K562 (cell line): ENCODE measurements around the gene KRTAP5-1.

ENCODE experiments used
- CHCHD3 ChIP-seq: fragments of 250-450 bp; sonication (Bioruptor Pico); IDR thresholded peaks from 2 replicates; pipeline ENCODE4 v2.1.2; 2022; ENCODE audit warnings: mild to moderate bottlenecking
- GATA2 ChIP-seq: sonication (generic); formaldehyde crosslinking; IDR thresholded peaks from 2 replicates; pipeline ENCODE4 v1.4.0; 2020; ENCODE audit warnings: mild to moderate bottlenecking, missing genetic modification reagents
- JUND ChIP-seq, 2 experiments: IDR thresholded peaks; 2 replicates in 1 of 2; 3 replicates in 1 of 2; pipeline ENCODE4 v1.6.1; 2011; ENCODE audit warnings: borderline replicate concordance in 2 of 2, low read depth in 2 of 2, low read length in 2 of 2, improper control_type of control experiment in 1 of 2, missing biosample characterization in 1 of 2, missing genetic modification characterization in 1 of 2, missing genetic modification reagents in 1 of 2
- KAT8 ChIP-seq: fragments of 450-650 bp; IDR thresholded peaks from 2 replicates; pipeline ENCODE4 v1.6.1; 2016; ENCODE audit warnings: low read depth, mild to moderate bottlenecking
- ZFP36 ChIP-seq: fragments of 150-350 bp; IDR thresholded peaks from 2 replicates; pipeline ENCODE4 v1.6.1; 2018; ENCODE audit warnings: low read length, low read depth; ENCODE audit not compliant: partially characterized antibody
- ZNF551 ChIP-seq: fragments of 250-450 bp; sonication (Bioruptor Pico); IDR thresholded peaks from 2 replicates; pipeline ENCODE4 v1.5.0; 2021; ENCODE audit warnings: mild to moderate bottlenecking, moderate library complexity
- ZNF644 ChIP-seq: fragments of 200-800 bp; sonication (Bioruptor generic); IDR thresholded peaks from 2 replicates; pipeline ENCODE4 v1.6.1; 2016; ENCODE audit warnings: low read depth, missing genetic modification characterization, missing compliant biosample characterization
- TF ChIP-seq, protein P1 (sequence below), 3 experiments: IDR thresholded peaks in 2 of 3; conservative IDR thresholded peaks in 1 of 3; 2 replicates each; pipeline ENCODE4 v1.5.1; 2011 to 2012; ENCODE audit warnings: low read length in 3 of 3, mild to moderate bottlenecking in 3 of 3, control low read depth in 2 of 3, improper control_type of control experiment in 1 of 3, inconsistent platforms in 1 of 3, low read depth in 1 of 3, mixed read lengths in 1 of 3, moderate library complexity in 1 of 3; ENCODE audit not compliant: insufficient read depth in 2 of 3
- TF ChIP-seq, protein P2 (sequence below): sonication (generic); formaldehyde crosslinking; IDR thresholded peaks from 2 replicates; pipeline ENCODE4 v1.8.1; 2022; ENCODE audit warnings: missing genetic modification reagents
- TF ChIP-seq, protein P3 (sequence below): sonication (generic); formaldehyde crosslinking; IDR thresholded peaks from 2 replicates; pipeline ENCODE4 v1.4.0; 2020; ENCODE audit warnings: mild to moderate bottlenecking, missing genetic modification reagents

DNA sequence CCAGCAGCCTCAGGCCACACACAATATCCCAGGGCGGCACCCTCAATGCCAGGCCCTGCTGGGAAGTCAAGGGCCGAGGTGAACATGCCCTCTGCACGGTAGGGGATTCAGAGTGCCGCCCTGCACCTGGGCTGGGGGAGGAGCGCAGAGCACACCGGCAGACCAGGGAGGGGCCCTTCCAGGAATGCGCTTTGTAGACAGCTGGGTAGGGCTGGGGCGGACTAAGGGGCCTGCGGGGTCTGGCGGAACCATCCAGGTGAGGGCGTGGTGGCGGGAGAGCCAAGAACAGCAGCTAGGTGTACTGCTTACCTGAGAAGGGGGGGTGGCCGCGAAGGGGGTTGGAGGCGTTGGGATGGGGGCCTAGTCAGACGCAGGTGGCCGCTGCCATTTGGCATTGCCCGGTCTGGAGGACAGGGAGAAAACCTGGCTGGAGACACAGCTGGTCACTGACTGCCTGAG, 39.0 kb downstream of the KRTAP5-1 start:
- TF ChIP-seq ZNF551 (no peak), ZNF644 (tag) (no peak), GATA2 (no peak), CHCHD3 (no peak), JUND (IDR thresholded peaks at IDR 0.05; ENCODE audit: borderline replicate concordance, low read depth, low read length) (no peak), JUND (tag; IDR thresholded peaks at IDR 0.05; ENCODE audit: borderline replicate concordance, low read depth, low read length) (no peak), KAT8 (no peak), ZFP36 (no peak)
- TF ChIP-seq, protein P1, sequence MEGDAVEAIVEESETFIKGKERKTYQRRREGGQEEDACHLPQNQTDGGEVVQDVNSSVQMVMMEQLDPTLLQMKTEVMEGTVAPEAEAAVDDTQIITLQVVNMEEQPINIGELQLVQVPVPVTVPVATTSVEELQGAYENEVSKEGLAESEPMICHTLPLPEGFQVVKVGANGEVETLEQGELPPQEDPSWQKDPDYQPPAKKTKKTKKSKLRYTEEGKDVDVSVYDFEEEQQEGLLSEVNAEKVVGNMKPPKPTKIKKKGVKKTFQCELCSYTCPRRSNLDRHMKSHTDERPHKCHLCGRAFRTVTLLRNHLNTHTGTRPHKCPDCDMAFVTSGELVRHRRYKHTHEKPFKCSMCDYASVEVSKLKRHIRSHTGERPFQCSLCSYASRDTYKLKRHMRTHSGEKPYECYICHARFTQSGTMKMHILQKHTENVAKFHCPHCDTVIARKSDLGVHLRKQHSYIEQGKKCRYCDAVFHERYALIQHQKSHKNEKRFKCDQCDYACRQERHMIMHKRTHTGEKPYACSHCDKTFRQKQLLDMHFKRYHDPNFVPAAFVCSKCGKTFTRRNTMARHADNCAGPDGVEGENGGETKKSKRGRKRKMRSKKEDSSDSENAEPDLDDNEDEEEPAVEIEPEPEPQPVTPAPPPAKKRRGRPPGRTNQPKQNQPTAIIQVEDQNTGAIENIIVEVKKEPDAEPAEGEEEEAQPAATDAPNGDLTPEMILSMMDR (IDR thresholded peaks at IDR 0.05 in 2 of 3, conservative IDR thresholded peaks at IDR 0.05 in 1 of 3; ENCODE audit: insufficient read depth in 2 of 3, low read depth in 1 of 3, low read length in 3 of 3), result no peak
- TF ChIP-seq, protein P2, sequence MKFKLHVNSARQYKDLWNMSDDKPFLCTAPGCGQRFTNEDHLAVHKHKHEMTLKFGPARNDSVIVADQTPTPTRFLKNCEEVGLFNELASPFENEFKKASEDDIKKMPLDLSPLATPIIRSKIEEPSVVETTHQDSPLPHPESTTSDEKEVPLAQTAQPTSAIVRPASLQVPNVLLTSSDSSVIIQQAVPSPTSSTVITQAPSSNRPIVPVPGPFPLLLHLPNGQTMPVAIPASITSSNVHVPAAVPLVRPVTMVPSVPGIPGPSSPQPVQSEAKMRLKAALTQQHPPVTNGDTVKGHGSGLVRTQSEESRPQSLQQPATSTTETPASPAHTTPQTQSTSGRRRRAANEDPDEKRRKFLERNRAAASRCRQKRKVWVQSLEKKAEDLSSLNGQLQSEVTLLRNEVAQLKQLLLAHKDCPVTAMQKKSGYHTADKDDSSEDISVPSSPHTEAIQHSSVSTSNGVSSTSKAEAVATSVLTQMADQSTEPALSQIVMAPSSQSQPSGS, result no peak
- TF ChIP-seq, protein P3, sequence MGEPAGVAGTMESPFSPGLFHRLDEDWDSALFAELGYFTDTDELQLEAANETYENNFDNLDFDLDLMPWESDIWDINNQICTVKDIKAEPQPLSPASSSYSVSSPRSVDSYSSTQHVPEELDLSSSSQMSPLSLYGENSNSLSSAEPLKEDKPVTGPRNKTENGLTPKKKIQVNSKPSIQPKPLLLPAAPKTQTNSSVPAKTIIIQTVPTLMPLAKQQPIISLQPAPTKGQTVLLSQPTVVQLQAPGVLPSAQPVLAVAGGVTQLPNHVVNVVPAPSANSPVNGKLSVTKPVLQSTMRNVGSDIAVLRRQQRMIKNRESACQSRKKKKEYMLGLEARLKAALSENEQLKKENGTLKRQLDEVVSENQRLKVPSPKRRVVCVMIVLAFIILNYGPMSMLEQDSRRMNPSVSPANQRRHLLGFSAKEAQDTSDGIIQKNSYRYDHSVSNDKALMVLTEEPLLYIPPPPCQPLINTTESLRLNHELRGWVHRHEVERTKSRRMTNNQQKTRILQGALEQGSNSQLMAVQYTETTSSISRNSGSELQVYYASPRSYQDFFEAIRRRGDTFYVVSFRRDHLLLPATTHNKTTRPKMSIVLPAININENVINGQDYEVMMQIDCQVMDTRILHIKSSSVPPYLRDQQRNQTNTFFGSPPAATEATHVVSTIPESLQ, result no peak
